Loucy (cell line): Measurements from ENCODE around the gene ATG13.

ENCODE experiments used
- CTCF ChIP-seq: fragments of 200-600 bp; sonication (generic); conservative IDR thresholded peaks from 2 replicates; pipeline ENCODE4 v1.5.1; 2014; ENCODE audit warnings: mild to moderate bottlenecking, antibody characterized with exemption, low read length
- EZH2phosphoT487 ChIP-seq: fragments of 200-600 bp; IDR thresholded peaks from 2 replicates; pipeline ENCODE4 v1.6.1; 2018; ENCODE audit warnings: antibody characterized with exemption, mild to moderate bottlenecking, moderate library complexity, borderline replicate concordance

GRCh38 chr11:46625406-46625805 is 8.1 kb downstream of the ATG13 start:
- TF ChIP-seq CTCF (no peak), EZH2phosphoT487 (no peak)
